Measurements from ENCODE around the gene SERINC2. TPM values are rescaled to one million over a fixed set of nuclear protein-coding genes. Genes with fewer than 3 reads are reported as not detected.
A peak's percentile ranks its signal among the peaks of the same experiment; 100 is the strongest.

The SERINC2 gene
- total and polyA plus RNA-seq, 9 of the 15 experiments (the other 6 are each of a cell fraction or from before 2014, with no cell fraction given) = 0.07 to 1.2 (median 0.70) TPM; not detected in 2

GRCh38 chr1:31467005-31467674 is 54.1 kb downstream of the SERINC2 start:
- no peak overlapping the region for H3K4me2 ChIP-seq (ENCODE audit: insufficient read depth, low read length)
- DNase-seq (ENCODE audit: extremely low read depth in 1 of 4, low spot score in 3 of 4) (no peak), FAIRE-seq (no peak), ATAC-seq (no peak)
- peaks cover 0 to 13% of the 10 kb centered on the region in 2 experiments; a peak in 3 of 5 replicates for H3K4me1 ChIP-seq (replicated peaks in 1 of 2; ENCODE audit: control insufficient read depth in 2 of 2, insufficient read depth in 2 of 2, low read length in 2 of 2)
- no peaks in the 10 kb centered on the region for H3K79me2 ChIP-seq (ENCODE audit: control insufficient read depth, insufficient read depth, low read length)
- H3K27ac ChIP-seq (ENCODE audit: extremely low read depth, low read depth, low read length) = no peak overlapping the region
- H3K9ac ChIP-seq (ENCODE audit: insufficient read depth in 1 of 2, low read depth in 2 of 2, low read length in 2 of 2) = no peak overlapping the region
- no peaks in the 10 kb centered on the region for H3K9me3 ChIP-seq (replicated peaks; ENCODE audit: control insufficient read depth, insufficient read depth, low read depth, low read length)
- intact Hi-C loops (cut with micrococcal nuclease) = no loop called here
- peaks cover 0 to 7% of the 10 kb centered on the region in 2 experiments; a peak in 1 of 5 replicates for H3K27me3 ChIP-seq (ENCODE audit: control insufficient read depth in 2 of 2, insufficient read depth in 2 of 2, low read length in 2 of 2)
- no peak overlapping the region for H3K4me3 ChIP-seq
- no peak overlapping the region for H2AFZ ChIP-seq (ENCODE audit: low read depth, low read length)
- in situ Hi-C loops (cut with MboI) = no loop called here
- ChIA-PET CTCF (ENCODE audit: low intra/inter-chr PET ratio) (interaction anchor here (1.3 kb wide), 1 partner anchor 82 kb away, joined by 5 read pairs; no protein-coding TSS in a partner anchor), POLR2A (interaction anchor here (0.6 to 1.7 kb wide), 2 partner anchors 16 to 225 kb away, joined by 3 to 4 read pairs; no protein-coding TSS in a partner anchor)
- no peaks in the 10 kb centered on the region for H4K20me1 ChIP-seq (replicated peaks; ENCODE audit: control insufficient read depth, insufficient read depth, low read length)
- BruUV-seq (replicated peaks) = no TSS peak
- WGBS (ENCODE audit: insufficient coverage, low coverage, missing lambda C conversion rate) = 11% methylated on average over 4 of the region's 4 CpGs
- H3K36me3 ChIP-seq (ENCODE audit: control insufficient read depth, insufficient read depth, low read length) = no peaks in the 10 kb centered on the region
- no peaks in the 10 kb centered on the region for H3K9me1 ChIP-seq (ENCODE audit: control insufficient read depth, insufficient read depth, low read length)
- TF ChIP-seq FOXK1 (CRISPR knock-in tag; IDR thresholded peaks at IDR 0.05; ENCODE audit: borderline replicate concordance) (no peak), ARHGAP35 (IDR thresholded peaks at IDR 0.05; ENCODE audit: partially characterized antibody) (no peak), FOXK2 (conservative IDR thresholded peaks at IDR 0.05 in 1 of 2, IDR thresholded peaks at IDR 0.05 in 1 of 2; ENCODE audit: low read depth in 2 of 2) (no peak), TRIM24 (IDR thresholded peaks at IDR 0.05) (peak in 1 of 2 experiments; percentile 10; a peak in 1 of 4 replicates), MXI1 (IDR thresholded peaks at IDR 0.05; ENCODE audit: low read depth, low read length) (no peak), ZNF274 (IDR thresholded peaks at IDR 0.05; ENCODE audit: borderline replicate concordance, low read depth, low read length) (no peak), CHD4 (IDR thresholded peaks at IDR 0.05; ENCODE audit: insufficient read depth, insufficient replicate concordance, low read depth, low read length, poor library complexity, severe bottlenecking) (no peak), TRIM28 (IDR thresholded peaks at IDR 0.05) (peak; percentile 72; the same call in 1 of the 2 replicates), ATF7 (IDR thresholded peaks at IDR 0.05) (0 out of 2 replicates have a peak, but pooled peaks have one; percentile 18), CHD1 (IDR thresholded peaks at IDR 0.05; ENCODE audit: low read length) (no peak), ZFX (CRISPR knock-in tag; IDR thresholded peaks at IDR 0.05) (no peak), ZNF436 (CRISPR knock-in tag; IDR thresholded peaks at IDR 0.05) (no peak), ZFP1 (CRISPR knock-in tag; IDR thresholded peaks at IDR 0.05) (no peak), ZBTB9 (CRISPR knock-in tag; IDR thresholded peaks at IDR 0.05) (no peak), CBX3 (IDR thresholded peaks at IDR 0.05; ENCODE audit: borderline replicate concordance in 1 of 2, low read length in 2 of 2) (peak in 1 of 2 experiments; percentile 62; a peak in 1 of 3 replicates), ZBED1 (IDR thresholded peaks at IDR 0.05) (no peak), ZNF121 (CRISPR knock-in tag; conservative IDR thresholded peaks at IDR 0.05) (no peak)
- TF ChIP-seq, protein P1, sequence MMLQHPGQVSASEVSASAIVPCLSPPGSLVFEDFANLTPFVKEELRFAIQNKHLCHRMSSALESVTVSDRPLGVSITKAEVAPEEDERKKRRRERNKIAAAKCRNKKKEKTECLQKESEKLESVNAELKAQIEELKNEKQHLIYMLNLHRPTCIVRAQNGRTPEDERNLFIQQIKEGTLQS (IDR thresholded peaks at IDR 0.05) = 0 out of 2 replicates have a peak, but pooled peaks have one; percentile 30
- TF ChIP-seq, protein P1 (CRISPR knock-in tag; conservative IDR thresholded peaks at IDR 0.05) = no peak

Data from K562 (cell line).